WERI-Rb-1 (cell line): ENCODE measurements around the gene SLC7A7.
A peak's percentile ranks its signal among the peaks of the same experiment; 100 is the strongest.
"Not testable (repeated sequence)": the region's sequence is repeated elsewhere in the genome, so short reads cannot be mapped to it uniquely, and the experiment has no call there.

Experiments
- DNase-seq: peaks from one replicate; pipeline ENCODE4 v3.0.0-alpha.2; 2020
- H3K27ac ChIP-seq: fragments of 250-450 bp; sonication (Bioruptor Pico); 2 replicates; pipeline ENCODE4 v1.5.1; 2020; ENCODE audit warnings: mild to moderate bottlenecking, moderate library complexity
- H3K27me3 ChIP-seq: fragments of 250-450 bp; sonication (Bioruptor Pico); 2 replicates; pipeline ENCODE4 v1.5.1; 2021; ENCODE audit warnings: mild to moderate bottlenecking, low read depth, moderate library complexity; ENCODE audit not compliant: insufficient read depth, severe bottlenecking
- H3K36me3 ChIP-seq: fragments of 250-450 bp; sonication (Bioruptor Pico); 2 replicates; pipeline ENCODE4 v1.5.1; 2020; ENCODE audit warnings: mild to moderate bottlenecking, moderate library complexity
- H3K4me3 ChIP-seq: 2 replicates; pipeline ENCODE4 v1.5.1; 2011; ENCODE audit warnings: low read depth, mild to moderate bottlenecking, control low read depth, low read length
- H3K9me3 ChIP-seq: fragments of 250-450 bp; sonication (Bioruptor Pico); 2 replicates; pipeline ENCODE4 v1.5.1; 2021; ENCODE audit warnings: mild to moderate bottlenecking, moderate library complexity; ENCODE audit not compliant: severe bottlenecking
- TF ChIP-seq, protein P1 (sequence below): IDR thresholded peaks from 2 replicates; pipeline ENCODE4 v1.5.1; 2011; ENCODE audit warnings: low read depth, mild to moderate bottlenecking, control low read depth, inconsistent platforms, low read length

The SLC7A7 gene

DNA sequence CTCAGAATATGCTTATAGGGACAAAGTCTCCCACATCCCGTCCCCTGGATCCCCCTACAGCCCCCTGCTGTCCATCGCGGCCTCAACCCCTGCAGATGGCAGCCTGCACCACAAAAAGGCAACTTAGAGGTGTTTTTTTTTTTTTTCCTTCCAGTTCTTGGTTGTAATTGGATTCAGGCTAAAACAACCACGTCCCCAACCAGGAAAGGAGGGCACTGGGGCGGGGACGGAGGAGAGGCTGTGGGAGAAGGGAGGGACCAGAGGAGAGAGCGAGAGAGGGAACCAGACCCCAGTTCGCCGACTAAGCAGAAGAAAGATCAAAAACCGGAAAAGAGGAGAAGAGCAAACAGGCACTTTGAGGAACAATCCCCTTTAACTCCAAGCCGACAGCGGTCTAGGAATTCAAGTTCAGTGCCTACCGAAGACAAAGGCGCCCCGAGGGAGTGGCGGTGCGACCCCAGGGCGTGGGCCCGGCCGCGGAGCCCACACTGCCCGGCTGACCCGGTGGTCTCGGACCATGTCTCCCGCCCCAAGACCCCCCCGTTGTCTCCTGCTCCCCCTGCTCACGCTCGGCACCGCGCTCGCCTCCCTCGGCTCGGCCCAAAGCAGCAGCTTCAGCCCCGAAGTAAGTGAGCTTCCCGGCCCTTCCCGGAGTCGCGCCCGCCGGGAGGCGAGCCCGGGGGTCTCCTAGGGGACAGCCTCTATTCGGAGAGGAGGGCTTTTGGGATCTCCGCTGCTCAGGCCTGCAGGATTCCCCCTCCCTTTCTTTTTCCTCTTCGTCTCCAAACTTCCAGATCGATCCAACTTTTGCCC, 21.3 kb upstream of the SLC7A7 start, which contains the start of gene MMP14:
Gene MMP14 (plus strand): TSS at position 285 of the 813 bp plus-strand sequence. CDS start 233 bp downstream, at position 518.
- Histone ChIP-seq H3K9me3 (no peaks in the 10 kb centered on the region), H3K27ac (no peak within 1 kb of the TSS), H3K27me3 (no peaks in the 10 kb centered on the region), H3K4me3 (no peak within 1 kb of the TSS), H3K36me3 (peaks cover 20% of the 10 kb centered on the region)
- DNase-seq, result no peak
- TF ChIP-seq, protein P1, sequence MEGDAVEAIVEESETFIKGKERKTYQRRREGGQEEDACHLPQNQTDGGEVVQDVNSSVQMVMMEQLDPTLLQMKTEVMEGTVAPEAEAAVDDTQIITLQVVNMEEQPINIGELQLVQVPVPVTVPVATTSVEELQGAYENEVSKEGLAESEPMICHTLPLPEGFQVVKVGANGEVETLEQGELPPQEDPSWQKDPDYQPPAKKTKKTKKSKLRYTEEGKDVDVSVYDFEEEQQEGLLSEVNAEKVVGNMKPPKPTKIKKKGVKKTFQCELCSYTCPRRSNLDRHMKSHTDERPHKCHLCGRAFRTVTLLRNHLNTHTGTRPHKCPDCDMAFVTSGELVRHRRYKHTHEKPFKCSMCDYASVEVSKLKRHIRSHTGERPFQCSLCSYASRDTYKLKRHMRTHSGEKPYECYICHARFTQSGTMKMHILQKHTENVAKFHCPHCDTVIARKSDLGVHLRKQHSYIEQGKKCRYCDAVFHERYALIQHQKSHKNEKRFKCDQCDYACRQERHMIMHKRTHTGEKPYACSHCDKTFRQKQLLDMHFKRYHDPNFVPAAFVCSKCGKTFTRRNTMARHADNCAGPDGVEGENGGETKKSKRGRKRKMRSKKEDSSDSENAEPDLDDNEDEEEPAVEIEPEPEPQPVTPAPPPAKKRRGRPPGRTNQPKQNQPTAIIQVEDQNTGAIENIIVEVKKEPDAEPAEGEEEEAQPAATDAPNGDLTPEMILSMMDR, result no peak

DNA sequence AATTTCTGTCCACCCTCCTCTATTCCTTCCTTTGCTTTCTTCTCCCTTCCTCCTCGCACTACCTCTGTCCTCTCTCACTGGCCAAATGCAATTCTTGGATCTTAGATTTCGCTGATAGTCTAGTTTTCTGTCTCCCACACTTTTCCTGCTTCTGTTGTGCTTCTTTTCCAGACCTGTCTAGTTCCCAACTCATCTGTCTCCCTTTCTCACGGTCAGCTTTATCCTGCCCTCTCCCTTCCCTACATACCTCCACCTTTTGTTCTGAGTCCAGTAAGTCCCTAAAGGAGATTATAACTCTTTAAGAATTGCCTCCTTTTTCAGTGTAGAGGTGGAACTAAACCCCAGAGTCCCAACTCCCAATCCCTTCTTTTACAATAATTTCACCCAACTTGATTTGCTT, 20.3 kb upstream of the SLC7A7 start:
- H3K36me3 ChIP-seq, result peaks cover 20% of the 10 kb centered on the region
- DNase-seq, result no peak
- no peaks in the 10 kb centered on the region for H3K27me3 ChIP-seq
- no peak overlapping the region for H3K4me3 ChIP-seq
- TF ChIP-seq, protein P1, result no peak
- H3K9me3 ChIP-seq, result no peaks in the 10 kb centered on the region
- H3K27ac ChIP-seq, result no peak overlapping the region

DNA sequence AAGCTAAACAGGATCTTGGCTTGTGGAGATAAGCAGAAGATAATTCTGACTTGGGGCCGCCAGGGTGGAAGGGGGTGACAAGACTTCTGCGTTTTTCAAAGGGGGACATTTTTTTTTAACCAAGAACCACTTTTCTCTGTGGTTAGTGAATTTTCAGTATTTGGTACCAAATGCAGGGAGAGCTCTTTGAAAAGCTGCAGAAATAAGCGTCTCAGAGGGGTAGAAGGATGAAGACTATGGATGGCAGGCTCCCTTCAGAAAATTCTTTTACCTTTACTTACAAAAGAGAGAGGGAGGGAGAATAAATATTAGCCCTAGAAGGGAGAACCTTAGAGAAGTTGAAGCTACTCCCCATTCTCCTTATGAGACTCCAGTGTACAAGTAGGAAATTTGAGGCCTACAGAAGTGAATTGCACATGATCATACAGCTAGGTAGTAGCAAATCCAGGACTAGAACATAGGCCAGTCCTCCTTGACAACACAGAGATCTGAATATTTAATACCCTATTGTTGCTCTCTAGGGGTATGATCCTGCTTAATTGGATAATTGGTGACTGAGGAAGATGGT, 15.3 kb upstream of the SLC7A7 start:
- Histone ChIP-seq H3K9me3 (peaks cover 4% of the 10 kb centered on the region), H3K36me3 (peaks cover 20% of the 10 kb centered on the region), H3K27ac (no peak overlapping the region), H3K4me3 (peak overlapping the region; percentile 89), H3K27me3 (no peaks in the 10 kb centered on the region)
- TF ChIP-seq, protein P1, result no peak
- DNase-seq, result no peak

DNA sequence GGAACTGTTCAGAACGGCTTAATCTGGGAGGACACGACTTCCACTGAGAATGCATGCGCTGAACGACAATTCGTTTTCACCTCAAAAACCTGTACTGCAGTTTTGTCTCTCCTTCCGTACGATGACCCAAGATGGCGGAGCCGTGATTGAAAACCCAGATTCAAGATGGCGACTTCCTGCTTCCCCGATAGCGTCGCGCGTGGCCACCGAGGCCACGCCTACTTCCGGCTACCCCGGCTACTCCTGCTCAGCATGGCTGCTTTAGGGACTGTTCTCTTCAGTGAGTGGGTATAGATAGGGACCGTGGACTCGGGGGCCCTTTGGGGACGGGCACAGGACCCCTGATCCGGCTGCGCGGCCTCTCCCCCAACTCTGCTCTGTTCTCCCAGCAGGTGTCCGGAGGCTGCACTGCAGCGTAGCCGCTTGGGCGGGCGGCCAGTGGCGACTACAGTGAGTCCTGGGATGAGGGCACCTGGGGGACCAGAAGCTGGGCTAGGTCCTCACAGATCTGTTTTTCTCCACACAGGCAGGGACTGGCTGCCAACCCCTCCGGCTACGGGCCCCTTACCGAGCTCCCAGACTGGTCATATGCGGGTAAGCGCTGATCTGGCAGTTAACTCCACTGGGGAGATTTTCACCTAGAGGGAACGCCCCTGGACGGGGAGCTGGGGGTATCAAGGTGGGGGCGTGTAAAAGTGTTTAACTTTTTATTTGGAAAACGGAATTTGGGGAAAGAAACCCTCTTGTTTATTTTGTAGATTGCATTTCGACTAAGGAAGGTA, 14.6 kb upstream of the SLC7A7 start, which contains the start of gene MRPL52:
Gene MRPL52 (plus strand): TSS at position 227 of the 782 bp plus-strand sequence. CDS start 26 bp downstream, at position 253.
- no peaks in the 10 kb centered on the region for H3K27me3 ChIP-seq
- H3K36me3 ChIP-seq, result peaks cover 16% of the 10 kb centered on the region
- TF ChIP-seq, protein P1, result no peak
- H3K9me3 ChIP-seq, result peaks cover 4% of the 10 kb centered on the region
- peak; percentile 89 for DNase-seq
- H3K4me3 ChIP-seq, result peak within 1 kb of the TSS; percentile 89
- peak within 1 kb of the TSS; percentile 32 for H3K27ac ChIP-seq

DNA sequence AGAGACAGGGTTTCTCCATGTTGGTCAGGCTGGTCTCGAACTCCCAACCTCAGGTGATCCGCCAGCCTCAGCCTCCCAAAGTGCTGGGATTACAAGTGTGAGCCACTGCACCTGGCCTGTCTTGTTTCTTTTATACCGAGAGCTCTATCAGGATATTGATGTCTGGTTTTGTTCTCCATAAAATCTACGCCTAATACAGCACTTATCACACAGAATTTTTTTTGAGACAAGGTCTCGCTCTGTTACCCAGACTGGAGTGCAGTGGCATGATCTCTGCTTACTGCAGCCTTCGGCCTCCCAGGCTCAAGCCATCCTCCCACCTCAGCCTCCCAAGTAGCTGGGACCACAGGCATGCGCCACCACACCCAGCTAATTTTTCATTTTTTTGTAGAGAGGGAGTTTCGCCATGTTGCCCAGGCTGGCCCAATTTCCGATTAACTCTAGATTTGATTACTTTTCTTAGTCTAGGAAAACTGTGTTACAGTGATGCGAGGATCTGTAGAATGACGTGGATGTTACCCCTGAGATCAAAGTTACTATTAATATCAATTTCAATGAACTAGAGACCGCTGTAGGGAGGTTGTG, 13.9 kb upstream of the SLC7A7 start:
- H3K36me3 ChIP-seq, result peaks cover 11% of the 10 kb centered on the region
- H3K4me3 ChIP-seq, result peak overlapping the region; percentile 89
- H3K9me3 ChIP-seq, H3K27me3 ChIP-seq, DNase-seq: not testable (repeated sequence)
- peak overlapping the region; percentile 32 for H3K27ac ChIP-seq
